ENCODE results near the gene HRH2. TPM values are rescaled to one million over a fixed set of nuclear protein-coding genes. Genes with fewer than 3 reads are reported as not detected.

The HRH2 gene
- total RNA-seq, 1 experiment from 2014 or later, result 0.98 TPM

- in situ Hi-C loops (cut with HindIII; ENCODE audit: low pct_unique_long_range_greater_than_20kb, low sequenced_read_pairs), result no loop called here
- no peak for DNase-seq (ENCODE audit: low read depth)
These were observed 66.7 kb downstream of the HRH2 start for GRCh38 chr5:175724314-175725275.

GRCh38 chr5:175728316-175728715 lies 70.4 kb downstream of the HRH2 start:
- in situ Hi-C loops (cut with HindIII; ENCODE audit: low pct_unique_long_range_greater_than_20kb, low sequenced_read_pairs), result no loop called here
- DNase-seq (ENCODE audit: low read depth), result no peak

DNA sequence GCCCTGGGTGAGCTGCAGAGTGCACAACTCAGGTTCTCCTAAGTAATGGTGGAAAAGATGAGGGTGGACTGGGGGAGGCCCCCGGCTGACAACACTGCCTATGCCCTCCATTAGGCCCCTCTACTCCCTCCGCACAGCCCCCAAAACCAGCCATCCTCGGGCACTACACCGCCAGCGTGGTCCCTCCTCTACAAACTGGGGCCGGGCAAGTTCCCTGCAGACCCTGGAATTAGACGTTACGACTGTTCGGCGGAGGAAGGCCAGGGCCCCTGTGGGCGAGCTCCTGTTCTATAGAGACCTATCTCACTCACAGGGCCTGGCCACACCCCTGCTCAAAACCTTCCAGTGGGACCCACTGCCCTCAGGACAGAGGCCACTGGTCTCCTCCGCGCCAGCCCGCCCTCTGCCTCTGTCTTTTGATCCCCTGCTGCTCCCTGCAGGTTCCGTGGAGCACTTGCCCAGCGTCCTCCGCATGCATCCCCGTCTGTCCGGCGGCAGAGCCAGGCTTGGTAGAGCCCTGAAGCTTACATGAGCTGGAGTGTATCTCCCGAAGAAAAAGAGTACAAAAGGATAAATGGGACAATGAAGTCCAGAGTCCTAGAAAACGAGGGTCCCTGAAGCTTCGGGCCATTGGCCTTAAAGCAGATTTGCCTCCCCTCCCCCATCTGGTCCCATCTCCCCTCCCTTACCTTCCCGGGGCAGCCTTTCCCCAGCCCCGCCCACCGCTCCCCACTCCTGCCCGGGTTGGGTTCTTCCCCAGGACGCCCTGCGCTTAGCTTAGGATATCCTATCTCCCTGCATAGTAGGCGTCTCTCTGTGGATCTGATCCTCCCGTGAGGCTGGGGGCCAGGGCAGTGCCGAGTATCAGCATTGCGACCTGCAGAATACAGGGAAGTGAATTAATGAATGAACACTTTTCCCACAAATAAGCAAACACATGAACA lies 71.3 kb downstream of the HRH2 start:
- no peak for DNase-seq (ENCODE audit: low read depth)
- in situ Hi-C loops (cut with HindIII; ENCODE audit: low pct_unique_long_range_greater_than_20kb, low sequenced_read_pairs), result no loop called here

- in situ Hi-C loops (cut with HindIII; ENCODE audit: low pct_unique_long_range_greater_than_20kb, low sequenced_read_pairs), result no loop called here
- peak; percentile 75 for DNase-seq (ENCODE audit: low read depth)
These were observed 72.0 kb downstream of the HRH2 start for GRCh38 chr5:175729829-175730277.

DNA sequence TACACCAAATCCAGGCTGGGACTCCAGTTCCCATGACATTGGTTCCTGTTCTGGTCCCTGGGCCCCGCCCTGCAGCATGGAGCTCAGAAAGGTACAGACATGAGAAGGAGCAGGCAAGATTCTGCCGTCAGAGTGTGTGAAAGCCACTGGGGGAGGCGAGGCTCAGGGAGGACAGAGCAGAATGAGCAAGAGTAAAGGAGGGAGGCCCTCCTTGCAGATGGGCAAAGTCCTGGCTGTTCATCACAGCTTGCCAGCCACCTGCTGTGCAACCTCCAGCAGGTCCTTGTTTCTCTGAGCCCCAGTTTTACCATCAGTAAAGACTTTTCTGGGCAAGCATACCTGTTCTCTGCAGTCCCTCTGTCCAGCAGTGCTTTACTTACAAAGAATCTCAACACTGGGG lies 73.3 kb downstream of the HRH2 start:
- DNase-seq (ENCODE audit: low read depth), result no peak
- in situ Hi-C loops (cut with HindIII; ENCODE audit: low pct_unique_long_range_greater_than_20kb, low sequenced_read_pairs), result no loop called here

DNA sequence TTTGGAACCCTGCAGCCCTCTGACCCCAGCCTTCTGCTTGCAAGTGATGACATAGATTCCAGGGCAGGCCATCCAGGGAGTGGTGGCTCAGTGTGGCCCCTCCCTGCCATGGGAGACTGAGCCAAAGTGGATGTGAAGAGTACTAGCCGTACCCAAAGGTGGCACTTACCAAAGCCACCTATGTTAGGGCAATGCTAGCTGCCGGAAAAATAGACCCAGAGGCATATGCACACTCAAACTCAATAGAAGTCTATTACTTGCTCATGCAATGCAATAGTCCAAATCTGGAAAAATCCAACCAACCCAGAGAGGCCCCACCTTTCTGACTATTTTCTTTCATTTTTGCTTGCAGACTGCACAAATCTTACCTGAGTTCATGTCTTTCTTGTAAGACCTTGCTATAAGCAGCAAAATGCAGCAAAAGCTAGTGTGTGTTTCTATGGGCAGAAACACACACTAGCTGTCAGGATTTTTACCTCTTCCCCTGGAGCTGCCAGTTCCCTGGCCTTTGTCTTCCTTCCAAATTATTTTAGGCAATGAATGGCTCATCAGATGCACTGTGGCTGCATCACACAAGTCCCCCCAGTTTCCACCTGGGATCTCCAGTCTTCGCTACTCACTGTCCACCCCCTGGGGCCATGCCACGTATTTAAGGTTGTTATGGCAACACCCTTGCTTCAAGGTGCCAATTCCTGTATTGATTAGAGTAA lies 74.0 kb downstream of the HRH2 start:
- DNase-seq (ENCODE audit: low read depth), result no peak
- in situ Hi-C loops (cut with HindIII; ENCODE audit: low pct_unique_long_range_greater_than_20kb, low sequenced_read_pairs), result no loop called here

GRCh38 chr5:175733017-175733416 lies 75.1 kb downstream of the HRH2 start:
- DNase-seq (ENCODE audit: low read depth), result no peak
- in situ Hi-C loops (cut with HindIII; ENCODE audit: low pct_unique_long_range_greater_than_20kb, low sequenced_read_pairs), result no loop called here

DNA sequence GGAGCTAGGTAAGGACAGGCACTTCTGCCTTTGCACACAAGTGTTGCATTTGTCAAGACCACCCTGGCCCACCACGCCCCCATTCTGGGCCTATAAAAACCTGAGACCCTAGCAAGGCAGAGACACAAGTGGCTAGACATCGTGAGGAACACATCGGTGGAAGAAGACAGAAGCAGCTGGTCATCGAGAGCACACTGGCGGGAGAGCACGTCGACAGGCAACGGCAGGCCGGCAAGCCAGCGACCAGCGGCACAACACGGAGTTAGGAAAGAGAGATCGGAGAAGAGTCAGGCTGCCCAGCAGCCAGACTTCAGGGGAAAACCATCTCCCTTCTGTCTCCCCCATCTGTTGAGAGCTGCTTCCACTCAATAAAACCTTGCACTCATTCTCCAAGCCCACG lies 76.1 kb downstream of the HRH2 start:
- in situ Hi-C loops (cut with HindIII; ENCODE audit: low pct_unique_long_range_greater_than_20kb, low sequenced_read_pairs), result no loop called here
- no peak for DNase-seq (ENCODE audit: low read depth)

DNA sequence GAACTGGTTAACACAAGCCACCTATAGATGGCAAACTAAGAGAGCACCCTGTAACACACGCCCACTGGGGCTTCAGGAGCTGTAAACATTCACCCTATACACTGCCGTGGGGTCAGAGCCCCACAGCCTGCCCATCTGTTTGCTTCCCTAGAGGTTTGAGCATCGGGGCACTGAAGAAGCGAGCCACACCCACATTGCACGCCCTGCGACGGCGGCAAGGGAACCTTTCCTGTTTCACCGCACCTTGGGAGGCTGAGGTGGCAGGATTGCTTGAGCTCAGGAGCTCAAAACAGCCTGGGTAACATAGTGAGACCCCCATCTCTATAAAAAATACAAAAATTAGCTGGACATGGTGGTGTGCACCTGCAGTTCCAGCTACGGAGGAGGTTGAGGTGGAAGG lies 76.6 kb downstream of the HRH2 start:
- in situ Hi-C loops (cut with HindIII; ENCODE audit: low pct_unique_long_range_greater_than_20kb, low sequenced_read_pairs), result no loop called here
- DNase-seq (ENCODE audit: low read depth), result no peak

- in situ Hi-C loops (cut with HindIII; ENCODE audit: low pct_unique_long_range_greater_than_20kb, low sequenced_read_pairs), result no loop called here
- no peak for DNase-seq (ENCODE audit: low read depth)
These were observed 77.8 kb downstream of the HRH2 start for GRCh38 chr5:175735701-175736100.

- DNase-seq (ENCODE audit: low read depth), result no peak
- in situ Hi-C loops (cut with HindIII; ENCODE audit: low pct_unique_long_range_greater_than_20kb, low sequenced_read_pairs), result no loop called here
These were observed 78.8 kb downstream of the HRH2 start for GRCh38 chr5:175736652-175737051.

DNA sequence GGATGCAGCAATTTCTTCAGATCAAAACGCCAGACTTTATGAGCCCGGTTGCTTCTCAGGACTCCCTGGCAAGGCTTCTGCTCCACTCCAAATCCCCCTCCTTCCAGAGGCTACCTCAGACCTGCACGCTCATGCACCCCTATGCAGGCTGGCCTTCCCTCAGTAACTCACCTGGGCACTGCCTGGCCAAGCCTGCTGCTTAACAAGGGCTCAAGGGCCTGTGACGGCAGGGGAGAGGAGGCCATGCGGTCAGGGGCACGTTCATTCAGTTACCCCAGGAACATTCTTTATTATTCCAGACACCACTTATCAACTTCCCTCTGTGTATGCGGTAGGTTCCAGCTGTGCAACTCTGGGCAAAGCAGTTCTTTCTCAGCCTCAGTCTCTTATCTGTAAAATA lies 79.6 kb downstream of the HRH2 start:
- DNase-seq (ENCODE audit: low read depth), result no peak
- in situ Hi-C loops (cut with HindIII; ENCODE audit: low pct_unique_long_range_greater_than_20kb, low sequenced_read_pairs), result no loop called here

DNA sequence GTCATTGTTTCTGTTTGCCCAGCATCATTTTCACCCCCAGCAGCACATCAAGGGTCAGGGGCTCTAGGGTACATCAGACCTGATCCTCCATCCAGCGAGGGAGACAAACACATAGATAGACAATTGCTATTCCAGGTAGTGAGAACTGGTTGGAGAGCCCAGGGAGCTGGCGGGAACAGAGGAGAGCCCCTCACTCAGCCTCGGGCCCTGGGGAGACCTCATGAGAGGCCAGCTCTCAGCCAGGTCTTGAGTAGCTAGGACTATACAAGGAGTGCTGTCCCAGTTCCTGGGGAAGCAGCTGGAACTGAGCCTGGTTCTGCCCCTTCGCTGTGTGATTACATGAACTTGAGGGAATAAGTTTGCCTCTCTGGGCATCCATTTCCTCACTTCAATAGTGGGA lies 80.3 kb downstream of the HRH2 start:
- DNase-seq (ENCODE audit: low read depth), result no peak
- in situ Hi-C loops (cut with HindIII; ENCODE audit: low pct_unique_long_range_greater_than_20kb, low sequenced_read_pairs), result no loop called here

GRCh38 chr5:175738602-175739133 lies 80.8 kb downstream of the HRH2 start:
- DNase-seq (ENCODE audit: low read depth), result no peak
- in situ Hi-C loops (cut with HindIII; ENCODE audit: low pct_unique_long_range_greater_than_20kb, low sequenced_read_pairs), result no loop called here

DNA sequence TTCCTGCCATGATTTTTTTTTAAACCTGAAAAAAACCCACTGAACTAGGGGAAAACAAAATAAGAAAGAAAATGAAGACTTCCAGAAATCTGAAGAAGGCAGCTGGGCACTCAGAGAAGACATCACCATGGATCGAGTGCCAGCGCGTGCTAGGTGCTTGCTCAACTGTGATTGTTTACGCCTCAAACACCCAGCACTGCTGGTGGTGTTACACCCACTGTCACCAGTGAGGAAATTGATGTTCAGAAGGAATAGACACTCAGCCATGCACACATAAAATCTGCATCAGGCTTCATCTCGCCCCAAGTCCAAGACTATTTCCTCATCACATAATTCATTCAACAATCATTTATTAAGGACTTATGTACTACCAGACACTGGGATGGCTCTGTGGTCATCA lies 82.1 kb downstream of the HRH2 start:
- in situ Hi-C loops (cut with HindIII; ENCODE audit: low pct_unique_long_range_greater_than_20kb, low sequenced_read_pairs), result no loop called here
- no peak for DNase-seq (ENCODE audit: low read depth)

GRCh38 chr5:175741556-175741955 lies 83.7 kb downstream of the HRH2 start:
- in situ Hi-C loops (cut with HindIII; ENCODE audit: low pct_unique_long_range_greater_than_20kb, low sequenced_read_pairs), result no loop called here
- no peak for DNase-seq (ENCODE audit: low read depth)

DNA sequence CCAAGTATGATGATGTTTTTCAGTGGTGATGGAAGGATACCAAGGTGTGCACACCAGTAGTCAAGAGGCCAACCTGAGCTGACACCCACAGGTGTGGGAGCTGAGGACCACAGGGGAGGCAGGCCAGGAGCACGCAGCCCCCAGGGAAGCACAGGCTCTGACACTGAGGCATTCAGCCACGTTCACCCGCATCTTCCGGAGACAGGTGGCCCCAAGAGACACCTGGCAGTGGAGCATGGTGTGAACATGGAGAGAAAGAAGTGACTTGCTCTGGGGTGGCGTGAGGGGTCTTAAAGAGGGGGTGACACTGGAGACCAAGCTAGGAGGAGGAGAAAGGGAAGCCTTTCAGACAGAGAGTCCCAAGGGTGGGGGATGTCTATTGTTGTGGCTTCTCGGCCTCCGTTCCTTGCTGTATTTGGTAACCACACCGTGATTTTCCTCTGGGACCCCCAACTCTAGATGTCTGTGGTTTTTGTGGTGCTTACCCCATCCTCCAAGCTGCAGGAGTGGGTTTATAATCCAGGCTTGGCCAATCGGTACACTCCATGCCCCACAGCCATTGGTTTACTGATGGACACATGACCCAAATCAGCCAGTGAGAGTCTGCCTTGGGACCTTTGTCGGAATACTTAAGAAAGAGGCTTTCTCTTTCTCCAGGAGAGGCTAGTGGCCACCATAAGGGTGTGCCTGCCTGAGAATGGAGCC lies 84.6 kb downstream of the HRH2 start:
- in situ Hi-C loops (cut with HindIII; ENCODE audit: low pct_unique_long_range_greater_than_20kb, low sequenced_read_pairs), result no loop called here

More for the DNA sequence above, 84.6 kb downstream of the HRH2 start:
- no peak for DNase-seq (ENCODE audit: low read depth)

All from Caki2 (cell line).